Spleen (tissue), 11 donors: ENCODE measurements around the gene GARIN3. TPM values are rescaled to one million over a fixed set of nuclear protein-coding genes. Genes with fewer than 3 reads are reported as not detected.
"Not testable (repeated sequence)": the region's sequence is repeated elsewhere in the genome, so short reads cannot be mapped to it uniquely, and the experiment has no call there.

ENCODE experiments used
- DNase-seq: peaks from one replicate; pipeline ENCODE4 v3.0.0-alpha.2; 2020
- H3K27ac ChIP-seq, 8 donors: fragments of 200-600 bp; sonication (generic) in 7 of 8; 1 replicate in 4 of 8; 2 replicates in 4 of 8; pipeline versions ENCODE4 v1.5.0 to v1.8.0; 2016 to 2021; ENCODE audit warnings: inconsistent platforms in 4 of 8, mild to moderate bottlenecking in 4 of 8, moderate library complexity in 1 of 8
- H3K27me3 ChIP-seq, 7 donors: fragments of 200-600 bp; sonication (generic) in 6 of 7; replicated peaks in 1 of 7; 1 replicate in 4 of 7; 2 replicates in 3 of 7; pipeline versions ENCODE4 v1.5.0 to v1.8.0; 2016 to 2021; ENCODE audit warnings: inconsistent platforms in 3 of 7, mild to moderate bottlenecking in 1 of 7
- H3K36me3 ChIP-seq, 6 donors: fragments of 200-600 bp; sonication (generic) in 5 of 6; 1 replicate in 4 of 6; 2 replicates in 2 of 6; pipeline versions ENCODE4 v1.5.0 to v1.8.0; 2016 to 2021; ENCODE audit warnings: inconsistent platforms in 2 of 6
- H3K4me1 ChIP-seq, 6 donors: fragments of 200-600 bp; sonication (generic) in 5 of 6; 1 replicate in 3 of 6; 2 replicates in 3 of 6; pipeline versions ENCODE4 v1.5.0 to v1.8.0; 2016 to 2021; ENCODE audit warnings: inconsistent platforms in 3 of 6
- H3K4me3 ChIP-seq, 8 donors: fragments of 200-600 bp; sonication (generic) in 7 of 8; 1 replicate in 4 of 8; 2 replicates in 4 of 8; pipeline versions ENCODE4 v1.5.0 to v1.8.0; 2016 to 2021; ENCODE audit warnings: inconsistent platforms in 4 of 8, mild to moderate bottlenecking in 4 of 8, moderate library complexity in 2 of 8
- H3K9me3 ChIP-seq, 8 donors: fragments of 200-600 bp; sonication (generic) in 7 of 8; 1 replicate in 4 of 8; 2 replicates in 4 of 8; pipeline versions ENCODE4 v1.5.0 to v1.8.0; 2016 to 2021; ENCODE audit warnings: inconsistent platforms in 4 of 8
- CTCF ChIP-seq, 11 experiments: fragments of 200-600 bp in 7 of 11; fragments of 450-650 bp in 4 of 11; sonication (generic) in 4 of 11; IDR thresholded peaks in 8 of 11; conservative IDR thresholded peaks in 3 of 11; 1 replicate in 7 of 11; 2 replicates in 4 of 11; pipeline versions ENCODE4 v1.4.0 to v1.8.0; 2016 to 2021; ENCODE audit warnings: antibody characterized with exemption in 11 of 11, inconsistent platforms in 4 of 11, mild to moderate bottlenecking in 1 of 11
- POLR2A ChIP-seq, 3 donors: fragments of 450-650 bp; IDR thresholded peaks; one replicate each; pipeline ENCODE4 v1.5.1; 2017; ENCODE audit warnings: antibody characterized with exemption in 3 of 3, mild to moderate bottlenecking in 1 of 3
- POLR2AphosphoS5 ChIP-seq, 3 donors: sonication (generic); formaldehyde crosslinking; IDR thresholded peaks; one replicate each; pipeline ENCODE4 v1.5.1; 2017; ENCODE audit warnings: antibody characterized with exemption in 3 of 3
- WGBS, 5 donors: extraction: QIAGEN DNeasy Blood & Tissue Kit in 3 of 5; methylation state at CpG; one replicate each; pipeline versions ENCODE4 v1.1.5 to v1.1.7; 2013 to 2018; 5-methylcytosine and 5-hydroxymethylcytosine counted together
- intact Hi-C: fragments of 100-400 bp; cut with DNase I; formaldehyde crosslinking; loops from one replicate; pipeline ENCODE4 v1.15.0; 2023; ENCODE audit warnings: low total_unique reads
- polyA plus RNA-seq, 3 donors: library from polyadenylated mRNA; stranded (reverse); fragments of 200-250 nt; gene quantifications; one replicate each; pipeline ENCODE4 v1.2.1, GENCODE V29; 2013
- total RNA-seq, 7 donors: library from RNA; depleted of rRNA in 3 of 7; stranded (reverse); fragments of >200 nt in 3 of 7; fragmentation: NEBNext Ultra II Directional in 4 of 7; extraction: Animal tissue kit (Norgen Biotek cat#: 25700) in 4 of 7; gene quantifications; one replicate each; pipeline versions ENCODE4 v1.1.0 to v1.2.1, GENCODE V29; 2016 to 2021
- donor health status: healthy with polysubstance abuse.
- donor health status: DM: no; HTN: no; CAD: no; lungs with moderate emphysema.
- donor health status: DM: no; HTN: no; CAD: no.
- donor health status: Bipolar disorder and iron deficiency.
- donor health status: healthy.
- donor health status: DM: no; HTN: no; CAD: no.
- donor health status: DM: yes; HTN: yes; CAD: no.

The GARIN3 gene
- total and polyA plus RNA-seq, 10 donors = not detected

DNA sequence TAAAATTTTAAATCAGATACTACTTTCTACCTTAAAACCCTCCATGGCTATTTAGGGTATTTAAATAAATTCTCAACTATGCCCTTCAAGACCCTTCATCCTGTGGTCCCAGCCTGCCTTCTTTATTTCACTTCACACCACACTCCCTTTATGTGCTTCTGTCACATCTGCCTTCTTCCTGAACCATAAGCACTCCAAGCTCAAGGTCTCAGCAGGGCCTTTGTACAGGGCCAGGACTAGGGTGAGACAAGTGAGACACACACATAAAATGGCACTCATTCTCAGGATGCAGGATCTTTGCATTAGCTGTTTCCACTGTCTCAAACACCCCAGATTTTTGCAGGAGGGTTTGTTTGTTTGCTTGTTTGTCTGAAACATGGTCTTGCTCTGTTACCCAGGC lies 22.2 kb upstream of the GARIN3 start:
- H3K36me3 ChIP-seq = no peaks in the 10 kb centered on the region

DNA sequence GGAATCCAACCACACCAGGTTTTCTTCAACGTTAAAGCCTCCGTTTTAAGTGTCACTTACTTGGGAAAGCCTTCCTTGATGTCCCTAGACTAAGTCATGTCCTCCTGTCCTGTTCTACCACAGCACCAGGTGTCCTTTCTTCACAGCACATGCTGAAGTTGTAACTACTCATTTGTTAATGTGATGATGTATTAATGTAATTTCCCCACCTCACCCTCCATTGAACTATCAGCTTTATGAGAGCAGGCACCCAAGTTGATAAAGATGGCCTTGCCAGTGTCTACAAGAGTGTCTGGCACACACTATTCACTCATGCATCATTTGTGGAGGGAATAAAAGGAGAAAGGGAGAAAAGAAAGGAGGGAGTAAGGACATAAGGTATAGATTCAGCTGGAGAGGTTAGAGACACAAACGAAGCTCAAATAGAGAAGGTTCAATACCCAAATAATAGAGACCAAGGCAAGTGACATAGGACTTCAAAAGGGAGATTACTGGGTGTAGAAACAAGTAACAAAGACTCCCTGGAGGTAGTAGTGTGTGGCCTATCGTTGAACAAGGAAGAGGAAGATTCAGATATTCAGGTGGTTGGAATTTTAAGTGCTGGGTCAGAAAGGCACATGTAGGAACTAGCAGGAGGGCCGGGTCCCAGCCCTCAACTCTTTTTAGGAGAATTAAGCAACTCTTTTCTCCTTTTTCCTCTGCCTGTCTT lies 21.1 kb upstream of the GARIN3 start:
- intact Hi-C loops = no loop called here
- H3K9me3 ChIP-seq = peaks cover 0 to 1% (median under 1%) of the 10 kb centered on the region in 8 donors
- WGBS, 5 donors = 66 to 75% (median 70%) methylated on average over 5 of the region's 5 CpGs
- H3K4me1 ChIP-seq = peaks cover 0 to 46% (median 0%) of the 10 kb centered on the region in 6 donors
- H3K27me3 ChIP-seq = no peaks in the 10 kb centered on the region
- no peak for TF ChIP-seq POLR2A (IDR thresholded peaks at IDR 0.05)
- TF ChIP-seq POLR2AphosphoS5 (IDR thresholded peaks at IDR 0.05) = no peak
- TF ChIP-seq CTCF (IDR thresholded peaks at IDR 0.05 in 8 of 11, conservative IDR thresholded peaks at IDR 0.05 in 3 of 11) = no peak
- no peak for DNase-seq
- peak overlapping the region in 4 of 8 donors; percentile 4 to 65 (median 20) for H3K4me3 ChIP-seq
- H3K27ac ChIP-seq = peak overlapping the region in 4 of 8 donors; percentile 3 to 84 (median 42)
- no peaks in the 10 kb centered on the region for H3K36me3 ChIP-seq

More for the DNA sequence above, 22.2 kb upstream of the GARIN3 start:
- Histone ChIP-seq H3K9me3 (peaks cover 0 to 10% (median 6%) of the 10 kb centered on the region in 8 donors), H3K27me3 (no peaks in the 10 kb centered on the region), H3K4me1 (peaks cover 0 to 50% (median 0%) of the 10 kb centered on the region in 6 donors), H3K4me3 (peak overlapping the region in 3 of 8 donors; percentile 2 to 65 (median 19)), H3K27ac (peak overlapping the region in 2 of 8 donors; percentile 78 to 84)
- intact Hi-C loops = no loop called here
- DNase-seq = no peak
- TF ChIP-seq POLR2AphosphoS5 (IDR thresholded peaks at IDR 0.05) (peak in 1 of 3 donors; percentile 19), CTCF (IDR thresholded peaks at IDR 0.05 in 8 of 11, conservative IDR thresholded peaks at IDR 0.05 in 3 of 11) (no peak)

DNA sequence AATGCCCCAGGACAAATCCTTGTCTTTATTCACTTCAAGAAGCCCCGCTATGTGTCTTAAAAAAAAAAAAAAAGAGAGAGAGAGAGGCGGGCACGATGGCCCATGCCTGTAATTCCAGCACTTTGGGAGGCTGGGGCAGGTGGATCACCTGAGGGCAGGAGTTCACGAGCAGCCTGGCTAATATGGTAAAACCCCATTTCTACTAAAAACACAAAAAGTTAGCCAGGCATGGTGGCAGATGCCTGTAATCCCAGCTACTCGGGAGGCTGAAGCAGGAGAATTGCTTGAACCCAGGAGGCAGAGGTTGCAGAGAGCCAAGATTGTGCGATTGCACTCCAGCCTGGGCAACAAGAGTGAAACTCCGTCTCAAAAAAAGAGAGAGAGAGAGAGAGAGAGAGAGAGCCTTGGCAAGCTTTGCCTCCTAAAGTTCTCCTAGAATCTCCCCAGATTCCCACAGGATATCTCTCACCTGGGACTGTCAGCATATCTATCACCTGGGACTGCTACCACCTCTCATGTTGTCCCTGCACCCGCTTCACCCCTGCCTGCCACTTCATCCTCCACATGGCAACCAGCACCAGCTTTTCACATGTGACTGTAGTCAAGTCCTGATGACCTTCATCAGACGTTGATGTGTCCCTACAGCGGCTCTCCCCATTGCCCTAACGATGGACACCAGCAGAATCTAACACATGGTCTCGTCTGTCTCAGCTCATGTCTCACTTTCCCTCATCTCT lies 20.4 kb upstream of the GARIN3 start:
- no peaks in the 10 kb centered on the region for H3K27me3 ChIP-seq
- no peaks in the 10 kb centered on the region for H3K9me3 ChIP-seq
- H3K36me3 ChIP-seq = no peaks in the 10 kb centered on the region
- 75 to 82% (median 79%) methylated on average over 12 of the region's 12 CpGs for WGBS, 5 donors
- H3K4me1 ChIP-seq = peaks cover 0 to 46% (median 0%) of the 10 kb centered on the region in 6 donors
- TF ChIP-seq CTCF (IDR thresholded peaks at IDR 0.05 in 8 of 11, conservative IDR thresholded peaks at IDR 0.05 in 3 of 11) = no peak
- intact Hi-C loops = no loop called here
- H3K27ac ChIP-seq = peak overlapping the region in 3 of 8 donors; percentile 5 to 84 (median 78)
- DNase-seq = no peak
- peak overlapping the region in 3 of 8 donors; percentile 13 to 65 (median 36) for H3K4me3 ChIP-seq

GRCh38 chr5:157185122-157185521 lies 19.1 kb upstream of the GARIN3 start:
- DNase-seq, H3K36me3 ChIP-seq, H3K9me3 ChIP-seq, intact Hi-C loops, H3K27me3 ChIP-seq: not testable (repeated sequence)
- peak overlapping the region in 2 of 8 donors; percentile 41 to 85 for H3K27ac ChIP-seq
- peak overlapping the region in 4 of 8 donors; percentile 30 to 65 (median 36) for H3K4me3 ChIP-seq
- 87 to 96% (median 91%) methylated on average over 4 to 6 of the region's 6 CpGs for WGBS, 5 donors
- H3K4me1 ChIP-seq = peaks cover 0 to 37% (median 0%) of the 10 kb centered on the region in 6 donors
